SK-N-SH treated with all-trans-retinoic acid at 6 μM for 48 hours (cell line): ENCODE measurements around the gene ERN1.
"Not testable (repeated sequence)": the region's sequence is repeated elsewhere in the genome, so short reads cannot be mapped to it uniquely, and the experiment has no call there.

Experiments used
- ARNTL ChIP-seq: fragments of 450-650 bp; formaldehyde crosslinking; IDR thresholded peaks from 2 replicates; pipeline ENCODE4 v1.5.0; 2020; ENCODE audit warnings: low read depth, mild to moderate bottlenecking, moderate library complexity, borderline replicate concordance
- SNAI2 ChIP-seq: fragments of 250-450 bp; sonication (Bioruptor Pico); IDR thresholded peaks from 2 replicates; pipeline ENCODE4 v1.5.0; 2020; ENCODE audit warnings: mild to moderate bottlenecking, moderate library complexity
- ZNF8 ChIP-seq: fragments of 450-650 bp; formaldehyde crosslinking; IDR thresholded peaks from 2 replicates; pipeline ENCODE4 v1.5.0; 2020; ENCODE audit warnings: mild to moderate bottlenecking, moderate library complexity

- TF ChIP-seq SNAI2 (CRISPR knock-in tag); ZNF8 (CRISPR knock-in tag); ARNTL: not testable (repeated sequence)
Measured at GRCh38 chr17:64019551-64019961, 110.4 kb downstream of the ERN1 start.
